ENCODE results near the gene CACNA1H. TPM values are rescaled to one million over a fixed set of nuclear protein-coding genes. Genes with fewer than 3 reads are reported as not detected.

CACNA1H gene
- total RNA-seq, 1 donor from 2014 or later: 10.9 TPM

- ATAC-seq: no peak
- Histone ChIP-seq H3K27ac (no peak overlapping the region), H3K27me3 (no peaks in the 10 kb centered on the region), H3K4me3 (no peak overlapping the region), H3K9me3 (no peaks in the 10 kb centered on the region), H3K4me1 (no peaks in the 10 kb centered on the region), H3K36me3 (no peaks in the 10 kb centered on the region)
- intact Hi-C loops (cut with DNase I): no loop called here
- TF ChIP-seq, protein P1, sequence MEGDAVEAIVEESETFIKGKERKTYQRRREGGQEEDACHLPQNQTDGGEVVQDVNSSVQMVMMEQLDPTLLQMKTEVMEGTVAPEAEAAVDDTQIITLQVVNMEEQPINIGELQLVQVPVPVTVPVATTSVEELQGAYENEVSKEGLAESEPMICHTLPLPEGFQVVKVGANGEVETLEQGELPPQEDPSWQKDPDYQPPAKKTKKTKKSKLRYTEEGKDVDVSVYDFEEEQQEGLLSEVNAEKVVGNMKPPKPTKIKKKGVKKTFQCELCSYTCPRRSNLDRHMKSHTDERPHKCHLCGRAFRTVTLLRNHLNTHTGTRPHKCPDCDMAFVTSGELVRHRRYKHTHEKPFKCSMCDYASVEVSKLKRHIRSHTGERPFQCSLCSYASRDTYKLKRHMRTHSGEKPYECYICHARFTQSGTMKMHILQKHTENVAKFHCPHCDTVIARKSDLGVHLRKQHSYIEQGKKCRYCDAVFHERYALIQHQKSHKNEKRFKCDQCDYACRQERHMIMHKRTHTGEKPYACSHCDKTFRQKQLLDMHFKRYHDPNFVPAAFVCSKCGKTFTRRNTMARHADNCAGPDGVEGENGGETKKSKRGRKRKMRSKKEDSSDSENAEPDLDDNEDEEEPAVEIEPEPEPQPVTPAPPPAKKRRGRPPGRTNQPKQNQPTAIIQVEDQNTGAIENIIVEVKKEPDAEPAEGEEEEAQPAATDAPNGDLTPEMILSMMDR (IDR thresholded peaks at IDR 0.05): no peak
- DNase-seq: no peak
Measured at GRCh38 chr16:1193825-1194581, 41.1 kb downstream of the CACNA1H start.

- H3K36me3 ChIP-seq: no peaks in the 10 kb centered on the region
- no peak overlapping the region for H3K4me3 ChIP-seq
- intact Hi-C loops (cut with DNase I): no loop called here
- DNase-seq (no peak), ATAC-seq (peak; percentile 14)
- H3K9me3 ChIP-seq: no peaks in the 10 kb centered on the region
- TF ChIP-seq, protein P1 (IDR thresholded peaks at IDR 0.05): peak; percentile 65
- no peaks in the 10 kb centered on the region for H3K4me1 ChIP-seq
- no peaks in the 10 kb centered on the region for H3K27me3 ChIP-seq
- H3K27ac ChIP-seq: no peak overlapping the region
Measured at GRCh38 chr16:1194665-1195392, 41.9 kb downstream of the CACNA1H start.

DNA sequence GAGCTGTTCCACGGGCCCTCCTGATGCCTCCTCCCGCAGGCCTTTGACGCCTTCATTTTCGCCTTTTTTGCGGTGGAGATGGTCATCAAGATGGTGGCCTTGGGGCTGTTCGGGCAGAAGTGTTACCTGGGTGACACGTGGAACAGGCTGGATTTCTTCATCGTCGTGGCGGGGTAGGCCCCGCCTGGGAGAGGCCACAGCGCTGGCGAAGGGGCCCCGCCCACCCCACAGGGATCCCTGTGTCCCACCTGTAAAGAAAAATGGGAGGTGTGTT lies 42.4 kb downstream of the CACNA1H start:
- no peak for ATAC-seq
- TF ChIP-seq, protein P1 (IDR thresholded peaks at IDR 0.05): no peak
- intact Hi-C loops (cut with DNase I): no loop called here

DNA sequence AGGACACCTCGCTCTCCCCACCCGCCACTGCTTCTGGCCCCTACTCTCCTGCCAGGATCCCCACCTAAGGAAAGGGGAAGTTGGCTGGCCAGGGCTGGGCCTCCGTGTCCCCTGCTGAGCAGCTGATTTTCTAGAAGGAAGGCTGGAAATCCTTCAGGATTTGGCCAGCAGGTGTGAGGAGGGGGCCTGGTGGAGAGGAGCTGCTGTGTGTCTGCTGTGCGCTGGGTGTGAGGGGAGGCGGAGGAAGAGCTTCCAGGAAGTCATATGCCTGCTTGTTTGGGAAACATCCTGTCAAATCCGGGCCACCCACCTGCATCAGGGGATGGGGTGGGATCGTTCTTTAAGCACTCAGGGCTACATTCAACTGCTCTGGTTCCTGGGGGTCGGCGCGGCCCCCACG lies 43.6 kb downstream of the CACNA1H start:
- H3K27me3 ChIP-seq: no peaks in the 10 kb centered on the region
- no peaks in the 10 kb centered on the region for H3K9me3 ChIP-seq
- H3K36me3 ChIP-seq: no peaks in the 10 kb centered on the region
- DNase-seq: no peak
- TF ChIP-seq, protein P1 (IDR thresholded peaks at IDR 0.05): no peak
- no peak overlapping the region for H3K27ac ChIP-seq
- no peak overlapping the region for H3K4me3 ChIP-seq
- ATAC-seq: no peak
- no peaks in the 10 kb centered on the region for H3K4me1 ChIP-seq
- intact Hi-C loops (cut with DNase I): no loop called here

More for the DNA sequence above, 42.4 kb downstream of the CACNA1H start:
- no peak overlapping the region for H3K4me3 ChIP-seq
- H3K4me1 ChIP-seq: no peaks in the 10 kb centered on the region
- no peak overlapping the region for H3K27ac ChIP-seq
- H3K36me3 ChIP-seq: no peaks in the 10 kb centered on the region
- H3K9me3 ChIP-seq: no peaks in the 10 kb centered on the region
- no peaks in the 10 kb centered on the region for H3K27me3 ChIP-seq
- DNase-seq: no peak

DNA sequence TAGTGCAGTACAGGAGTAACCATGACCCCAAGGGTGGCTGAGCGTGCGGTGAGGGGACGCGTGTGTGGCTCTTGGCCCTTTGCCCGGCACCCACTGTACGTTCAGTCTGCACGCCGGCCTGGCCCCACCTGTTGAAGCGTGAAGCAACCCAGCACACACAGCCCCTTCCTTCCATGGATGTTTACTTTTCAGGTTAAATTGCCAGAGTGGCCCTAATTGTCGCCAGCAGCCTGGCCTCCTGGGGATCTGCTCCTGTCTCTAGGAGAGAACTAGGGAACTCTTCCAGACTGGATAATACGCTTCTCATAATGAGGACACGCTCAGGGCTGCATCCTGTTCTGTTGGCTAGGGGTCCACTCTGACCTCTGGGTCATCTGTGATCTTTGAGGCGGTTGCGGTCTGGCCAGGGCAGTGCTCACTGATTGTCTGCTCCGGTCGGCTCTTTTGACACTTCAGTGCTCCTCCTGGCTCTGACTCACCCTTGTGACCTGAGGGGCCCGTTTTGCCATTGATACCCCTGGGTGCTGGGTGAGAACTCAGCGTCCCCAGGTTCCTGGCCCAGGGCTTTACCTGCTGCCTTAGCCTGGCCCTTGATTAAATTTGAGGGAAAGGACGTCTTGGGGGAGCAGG lies 44.4 kb downstream of the CACNA1H start:
- no peaks in the 10 kb centered on the region for H3K4me1 ChIP-seq
- H3K27ac ChIP-seq: no peak overlapping the region
- H3K9me3 ChIP-seq: no peaks in the 10 kb centered on the region
- TF ChIP-seq, protein P1 (IDR thresholded peaks at IDR 0.05): no peak
- DNase-seq (no peak), ATAC-seq (no peak)
- H3K36me3 ChIP-seq: no peaks in the 10 kb centered on the region
- H3K4me3 ChIP-seq: no peak overlapping the region
- H3K27me3 ChIP-seq: no peaks in the 10 kb centered on the region
- intact Hi-C loops (cut with DNase I): no loop called here
